Activated T-cell treated with anti-CD3 and anti-CD28 coated beads for 4 hours (primary cell): ENCODE data around the gene ASGR2.
"Not testable (repeated sequence)": the region's sequence is repeated elsewhere in the genome, so short reads cannot be mapped to it uniquely, and the experiment has no call there.

ENCODE experiments used
- DNase-seq: peaks from one replicate; pipeline ENCODE4 v3.0.0-alpha.2; 2020

The ASGR2 gene

GRCh38 chr17:7124923-7125322 lies 10.3 kb upstream of the ASGR2 start:
- DNase-seq: no peak

GRCh38 chr17:7123844-7124243 lies 9.2 kb upstream of the ASGR2 start:
- DNase-seq: no peak

- DNase-seq: no peak
Observed at GRCh38 chr17:7122381-7122780, 7.8 kb upstream of the ASGR2 start.

- not testable (repeated sequence) for DNase-seq
Observed at GRCh38 chr17:7120635-7121034, 6.0 kb upstream of the ASGR2 start.

GRCh38 chr17:7120123-7120522 lies 5.5 kb upstream of the ASGR2 start:
- no peak for DNase-seq

GRCh38 chr17:7119314-7119713 lies 4.7 kb upstream of the ASGR2 start:
- DNase-seq: no peak

- no peak for DNase-seq
Observed at GRCh38 chr17:7114875-7115614, 423 bp upstream of the ASGR2 start.

GRCh38 chr17:7113273-7114071 lies 1.1 kb downstream of the ASGR2 start:
- no peak for DNase-seq

- DNase-seq: no peak
Observed at GRCh38 chr17:7112510-7113108, 2.0 kb downstream of the ASGR2 start.

- DNase-seq: no peak
Observed at GRCh38 chr17:7111784-7112509, 2.7 kb downstream of the ASGR2 start.

GRCh38 chr17:7110617-7111306 lies 3.9 kb downstream of the ASGR2 start:
- DNase-seq: no peak

- no peak for DNase-seq
Observed at GRCh38 chr17:7109461-7110322, 4.9 kb downstream of the ASGR2 start.

GRCh38 chr17:7108981-7109380 lies 5.6 kb downstream of the ASGR2 start:
- DNase-seq: no peak

GRCh38 chr17:7108560-7108925 lies 6.1 kb downstream of the ASGR2 start:
- DNase-seq: no peak

GRCh38 chr17:7107795-7108559 lies 6.6 kb downstream of the ASGR2 start:
- no peak for DNase-seq

- no peak for DNase-seq
Observed at GRCh38 chr17:7107012-7107754, 7.4 kb downstream of the ASGR2 start.

GRCh38 chr17:7102421-7102820 lies 12.2 kb downstream of the ASGR2 start:
- DNase-seq: no peak

GRCh38 chr17:7101531-7101930 lies 13.1 kb downstream of the ASGR2 start:
- no peak for DNase-seq

GRCh38 chr17:7100641-7101379 lies 13.8 kb downstream of the ASGR2 start:
- not testable (repeated sequence) for DNase-seq
